ENCODE data around the gene LHFPL2.

LHFPL2 gene

GRCh38 chr5:78547183-78547582 is 101.4 kb downstream of the LHFPL2 start:
- no peak for DNase-seq

- no peak for DNase-seq
Observed at GRCh38 chr5:78546276-78546996, 102.1 kb downstream of the LHFPL2 start.

GRCh38 chr5:78545406-78545805 is 103.2 kb downstream of the LHFPL2 start:
- no peak for DNase-seq

- no peak for DNase-seq
Observed at GRCh38 chr5:78544561-78545201, 103.9 kb downstream of the LHFPL2 start.

- no peak for DNase-seq
Observed at GRCh38 chr5:78543916-78544315, 104.7 kb downstream of the LHFPL2 start.

GRCh38 chr5:78543292-78543691 is 105.3 kb downstream of the LHFPL2 start:
- DNase-seq: no peak

GRCh38 chr5:78542321-78542840 is 106.2 kb downstream of the LHFPL2 start:
- no peak for DNase-seq

GRCh38 chr5:78541086-78541654 is 107.4 kb downstream of the LHFPL2 start:
- no peak for DNase-seq

GRCh38 chr5:78540335-78541085 is 108.1 kb downstream of the LHFPL2 start:
- DNase-seq: peak in 44 of 56 donors; percentile 9 to 79 (median 44)

GRCh38 chr5:78538240-78538850 is 110.2 kb downstream of the LHFPL2 start:
- DNase-seq: no peak

GRCh38 chr5:78537821-78538220 is 110.8 kb downstream of the LHFPL2 start:
- peak in 32 of 56 donors; percentile 7 to 71 (median 25) for DNase-seq

- DNase-seq: no peak
Observed at GRCh38 chr5:78537411-78537810, 111.2 kb downstream of the LHFPL2 start.

- DNase-seq: no peak
Observed at GRCh38 chr5:78536661-78537196, 111.8 kb downstream of the LHFPL2 start.

GRCh38 chr5:78534905-78535200 is 113.7 kb downstream of the LHFPL2 start:
- no peak for DNase-seq

GRCh38 chr5:78534148-78534904 is 114.2 kb downstream of the LHFPL2 start:
- DNase-seq: peak in 12 of 56 donors; percentile 6 to 45 (median 24)

- no peak for DNase-seq
Observed at GRCh38 chr5:78533356-78533755, 115.2 kb downstream of the LHFPL2 start.

- DNase-seq: no peak
Observed at GRCh38 chr5:78530342-78531096, 118.1 kb downstream of the LHFPL2 start.

- no peak for DNase-seq
Observed at GRCh38 chr5:78527925-78528324, 120.6 kb downstream of the LHFPL2 start.

GRCh38 chr5:78527054-78527859 is 121.3 kb downstream of the LHFPL2 start:
- DNase-seq: peak in 13 of 56 donors; percentile 8 to 60 (median 24)

Data from amygdala (tissue), 56 donors.